ENCODE measurements around the gene SETD9.
A peak's percentile ranks its signal among the peaks of the same experiment; 100 is the strongest.

The SETD9 gene

DNA sequence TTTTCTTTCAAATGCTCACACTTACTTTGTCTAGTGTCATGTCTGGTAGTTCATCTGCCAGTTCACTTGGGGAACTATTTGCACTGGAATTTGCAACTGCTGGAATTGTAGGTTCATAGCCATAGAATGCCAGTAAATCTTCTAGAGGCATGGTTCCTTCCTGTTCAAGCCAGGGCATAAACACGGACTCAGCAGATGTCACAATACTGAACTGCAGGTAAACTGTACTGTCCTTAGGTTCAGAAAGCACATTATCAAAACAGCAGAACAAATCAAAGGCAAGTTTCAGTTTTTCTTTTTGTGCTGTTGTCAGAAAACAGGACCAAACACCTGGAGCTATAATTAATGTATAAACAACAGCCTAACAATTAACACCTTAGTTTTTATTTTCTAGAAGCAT lies 29.5 kb downstream of the SETD9 start:
- no peak for DNase-seq

DNA sequence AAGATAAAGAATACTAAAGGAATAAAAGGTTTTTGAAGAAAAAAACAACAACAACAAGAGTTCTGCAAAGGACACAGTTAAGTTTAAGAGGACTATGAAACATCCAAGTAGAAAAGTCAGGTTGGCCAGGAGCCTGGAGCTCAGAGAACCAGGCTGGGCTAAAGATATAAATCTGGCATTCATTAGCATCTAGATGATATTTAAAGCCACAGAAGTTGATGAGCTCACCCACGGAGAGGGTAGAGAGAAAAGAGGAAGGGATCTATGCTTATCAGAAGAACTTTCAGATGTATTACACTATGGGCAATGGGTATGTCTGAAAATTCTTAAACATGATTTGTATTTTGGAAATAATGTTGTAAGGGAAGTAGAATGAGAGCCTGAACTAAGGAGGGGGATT lies 32.6 kb downstream of the SETD9 start:
- peak in 1 of 2 donors; percentile 13 for DNase-seq

DNA sequence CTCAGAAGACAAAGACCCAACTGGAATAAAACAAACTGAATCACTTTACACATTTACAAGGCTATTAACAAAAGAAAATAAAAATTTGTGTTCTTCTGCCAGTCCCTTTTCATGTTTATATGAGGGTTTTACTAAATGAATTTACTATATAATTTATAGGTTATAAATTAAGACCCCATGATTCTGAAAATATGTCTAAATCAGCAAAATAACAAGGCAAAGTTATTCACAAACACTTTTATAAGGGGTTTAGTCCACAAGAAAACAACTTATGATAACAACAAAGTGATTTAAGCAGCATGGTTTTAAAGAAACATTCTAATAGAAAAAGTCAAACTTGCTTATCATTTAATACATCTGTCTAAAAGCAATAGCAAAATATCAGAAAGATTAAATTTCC lies 37.7 kb downstream of the SETD9 start:
- no peak for DNase-seq

DNA sequence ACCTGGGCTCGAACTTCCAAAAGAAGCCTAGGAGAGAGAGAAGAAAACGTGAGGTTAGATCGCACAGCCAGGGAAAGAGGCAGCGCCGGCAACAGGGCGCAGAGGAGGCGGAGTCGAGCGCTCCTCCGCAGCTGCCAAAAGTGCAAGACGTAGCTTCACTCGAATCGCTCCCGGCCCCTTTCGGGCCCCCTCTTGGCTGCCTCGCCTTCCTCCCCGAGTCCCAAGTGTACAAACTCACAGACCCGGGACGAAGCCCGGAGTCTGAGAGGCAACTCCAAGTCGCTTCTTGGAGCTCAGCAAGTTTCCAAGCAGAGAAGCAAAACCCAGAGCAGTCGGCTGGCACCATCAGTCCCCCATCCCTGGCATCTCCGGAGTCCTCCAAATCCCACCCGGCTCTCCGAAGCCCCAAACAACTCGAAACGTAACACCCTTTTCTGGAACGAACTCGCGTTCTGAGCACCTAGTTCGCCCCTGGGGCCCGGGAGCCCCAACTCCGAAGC lies 41.3 kb downstream of the SETD9 start:
- DNase-seq = peak in 1 of 2 donors; percentile 43

DNA sequence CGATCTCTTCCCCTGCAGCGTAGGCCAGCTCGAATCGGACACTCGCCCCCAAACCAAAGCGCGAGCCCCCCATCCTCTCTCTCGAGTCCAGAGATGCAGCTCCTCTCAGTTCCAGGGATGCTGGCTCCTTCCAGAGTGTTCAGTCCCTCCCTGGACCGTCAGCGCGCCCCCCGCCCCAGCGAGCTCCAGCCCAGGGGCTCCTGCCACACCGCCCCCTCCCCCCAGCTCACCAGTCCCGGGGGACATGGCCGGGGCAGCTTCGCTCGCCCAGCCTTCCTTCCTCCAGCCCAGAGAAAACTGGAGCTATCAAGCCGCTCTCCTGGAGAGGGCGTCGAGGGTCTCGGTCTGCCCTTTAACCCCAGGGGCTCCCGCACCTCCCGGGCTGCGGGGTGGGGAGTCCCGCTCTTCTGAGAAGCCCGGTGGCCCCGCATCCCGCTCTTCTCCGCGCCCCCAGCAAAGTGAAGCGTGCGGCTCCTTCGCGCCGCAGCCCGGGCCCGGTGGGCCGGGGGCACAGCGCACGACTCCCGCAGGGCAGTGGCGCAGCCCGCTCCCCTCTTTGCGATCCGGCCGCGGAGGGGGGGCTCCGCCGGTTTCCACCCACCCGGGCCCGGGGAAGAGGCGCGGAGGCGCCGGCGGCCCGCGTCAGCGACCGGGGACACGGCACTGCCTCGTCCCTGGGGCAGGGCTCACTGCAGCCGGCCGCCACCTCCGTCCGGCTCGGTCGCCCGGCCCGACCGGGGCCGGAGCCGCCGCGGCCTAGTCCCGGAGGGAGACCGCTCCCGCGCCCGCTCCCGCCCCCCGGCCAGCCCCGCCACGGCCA lies 41.9 kb downstream of the SETD9 start:
- DNase-seq = peak in 1 of 2 donors; percentile 4

DNA sequence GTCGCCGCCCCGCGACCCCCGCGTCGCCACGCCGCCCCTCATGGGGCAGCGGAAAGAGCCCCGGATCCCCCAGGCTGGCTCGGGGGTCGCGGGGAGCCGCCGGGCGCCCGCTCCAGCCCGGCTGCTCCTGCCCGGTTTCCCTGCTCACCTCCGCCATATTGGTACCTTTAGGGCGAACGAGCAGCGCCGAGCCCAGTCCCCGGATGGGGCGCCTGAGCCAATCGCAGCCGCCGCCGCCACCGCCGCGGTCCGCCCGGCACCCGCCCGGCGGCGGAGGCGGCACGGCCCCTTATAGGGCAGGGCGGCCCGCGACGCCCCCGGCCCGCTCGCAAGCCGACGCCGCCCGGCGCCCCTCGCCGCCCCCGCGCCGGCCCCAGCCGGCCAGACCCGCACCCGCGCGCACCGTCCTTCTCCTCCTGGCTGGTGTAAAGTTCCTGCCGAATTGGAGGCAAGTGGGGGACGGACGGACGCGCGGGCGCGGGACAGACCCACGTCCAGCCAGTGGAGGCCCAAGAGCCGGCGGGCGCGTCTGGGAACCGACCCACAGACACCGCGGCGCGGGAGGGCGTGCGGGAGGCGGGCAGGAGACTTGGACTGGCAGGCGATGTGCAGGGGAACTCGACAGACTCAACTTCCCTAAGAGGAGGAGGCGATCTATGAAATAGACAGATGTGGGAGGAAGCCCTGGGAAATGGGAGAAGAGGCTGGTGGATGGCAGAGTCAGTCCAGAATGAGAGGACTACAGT lies 42.7 kb downstream of the SETD9 start, which contains the start of gene MIER3:
MIER3 (minus strand) TSS at position 178 of the 746 bp plus-strand sequence; CDS start at position 157, 21 bp downstream.
- peak; percentile 64 to 81 for DNase-seq

DNA sequence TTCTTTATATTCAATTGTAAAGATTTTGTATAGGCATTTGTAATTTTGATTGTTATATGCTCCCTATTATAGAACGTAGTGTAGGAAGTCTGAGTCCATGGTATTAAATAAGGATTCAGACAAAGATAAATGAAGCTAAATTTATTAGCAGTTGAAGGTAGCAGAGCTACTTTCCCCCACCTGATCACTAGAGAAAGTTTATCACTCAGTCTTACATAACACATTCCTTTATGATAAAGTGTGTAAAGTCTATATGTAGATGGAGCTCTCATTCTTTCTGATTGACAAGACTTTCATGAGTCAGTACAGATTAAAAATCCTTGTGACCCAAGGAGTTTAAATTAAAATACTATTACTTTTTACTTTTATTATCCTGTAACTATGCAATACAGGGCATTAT lies 44.9 kb downstream of the SETD9 start:
- no peak for DNase-seq

DNA sequence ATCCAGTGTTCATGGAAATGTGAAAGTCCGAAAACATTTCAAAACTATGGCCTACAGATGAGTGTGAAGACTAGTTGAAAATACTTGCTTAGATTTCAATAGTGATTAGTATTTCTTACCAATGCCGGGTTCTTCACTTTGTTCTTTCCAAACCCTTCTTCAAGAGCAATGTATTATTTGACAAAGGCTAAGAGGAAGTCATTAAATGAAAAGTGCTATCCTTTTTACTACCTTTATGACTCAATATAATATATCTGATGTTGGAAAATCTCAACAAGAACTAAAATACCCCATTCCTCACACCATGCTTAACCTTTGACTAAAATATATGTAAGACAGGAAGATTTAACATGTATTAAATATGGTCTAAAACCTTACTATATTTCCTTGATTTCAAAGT lies 49.2 kb downstream of the SETD9 start:
- DNase-seq = no peak

DNA sequence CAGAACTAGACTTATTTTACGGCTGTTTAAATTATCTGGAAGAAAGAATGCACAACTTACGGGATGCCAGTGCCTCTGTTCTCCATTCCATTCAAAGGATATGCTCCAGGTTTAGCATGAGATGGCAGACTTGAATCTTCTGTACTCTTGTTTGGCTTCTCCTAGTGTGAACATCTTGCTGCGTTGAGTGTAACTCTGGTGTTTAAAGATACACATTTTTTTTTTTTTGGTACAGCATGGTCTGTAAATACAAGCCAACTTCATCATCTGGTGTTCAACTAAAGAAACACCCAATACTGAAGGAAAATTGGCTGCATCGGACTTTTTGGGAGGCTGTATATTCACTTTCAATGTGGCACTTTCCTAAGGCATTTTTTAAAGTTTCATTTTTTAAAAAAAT lies 49.9 kb downstream of the SETD9 start:
- no peak for DNase-seq

DNA sequence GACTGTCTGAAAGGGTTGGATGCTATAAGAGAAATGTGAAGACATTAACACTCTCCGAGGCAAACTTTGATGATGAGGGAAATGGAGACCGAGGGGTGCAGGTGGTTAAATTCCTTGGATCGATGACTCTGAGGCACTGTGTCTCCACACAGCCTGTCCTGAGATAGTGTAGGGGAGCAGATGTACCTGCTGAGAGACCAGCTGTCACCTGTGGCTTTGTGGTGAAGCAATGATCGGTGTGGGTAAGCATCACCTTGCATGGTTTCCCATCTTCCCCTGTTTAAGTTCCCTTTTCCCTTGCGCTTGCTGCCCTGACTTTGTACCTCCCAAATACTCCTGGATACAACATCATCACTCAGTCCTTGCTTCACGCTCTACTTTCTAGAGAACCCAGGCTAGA lies 52.4 kb downstream of the SETD9 start:
- DNase-seq = no peak

DNA sequence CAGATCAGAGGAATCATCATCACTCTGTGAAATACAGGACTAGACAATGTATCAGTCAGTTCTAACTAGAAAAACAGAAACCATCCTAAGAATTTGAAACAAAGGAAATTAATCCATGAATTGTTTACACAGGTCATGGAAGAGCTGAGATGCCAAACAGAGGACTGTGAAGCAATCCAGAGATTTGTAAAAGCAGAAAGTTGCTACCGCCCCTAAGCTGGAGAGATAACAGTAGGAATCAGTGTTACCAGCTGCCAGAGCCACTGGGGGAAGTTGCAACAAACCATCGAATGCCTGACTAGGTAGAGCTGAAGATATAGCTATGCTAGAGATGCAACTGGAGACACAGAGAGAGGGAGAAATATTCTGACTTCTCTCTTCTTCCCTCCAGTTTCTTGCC lies 52.9 kb downstream of the SETD9 start:
- DNase-seq = no peak

DNA sequence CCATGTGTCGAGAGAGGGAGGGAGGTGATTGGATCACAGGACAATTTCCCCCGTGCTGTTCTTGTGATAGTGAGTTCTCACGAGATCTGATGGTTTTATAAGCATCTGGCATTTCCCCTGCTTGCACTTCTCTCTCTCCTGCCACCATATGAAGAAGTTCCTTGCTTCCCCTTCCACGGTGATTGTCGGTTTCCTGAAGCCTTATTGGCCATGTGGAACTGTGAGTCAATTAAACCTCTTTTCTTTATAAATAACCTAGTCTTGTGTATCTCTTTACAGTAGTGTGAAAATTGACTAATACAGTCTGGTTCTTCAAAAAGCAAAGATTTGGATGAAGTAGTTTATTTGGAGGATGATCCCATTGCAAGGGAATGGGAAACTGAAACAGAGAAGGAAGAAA lies 53.9 kb downstream of the SETD9 start:
- peak; percentile 35 to 57 for DNase-seq

DNA sequence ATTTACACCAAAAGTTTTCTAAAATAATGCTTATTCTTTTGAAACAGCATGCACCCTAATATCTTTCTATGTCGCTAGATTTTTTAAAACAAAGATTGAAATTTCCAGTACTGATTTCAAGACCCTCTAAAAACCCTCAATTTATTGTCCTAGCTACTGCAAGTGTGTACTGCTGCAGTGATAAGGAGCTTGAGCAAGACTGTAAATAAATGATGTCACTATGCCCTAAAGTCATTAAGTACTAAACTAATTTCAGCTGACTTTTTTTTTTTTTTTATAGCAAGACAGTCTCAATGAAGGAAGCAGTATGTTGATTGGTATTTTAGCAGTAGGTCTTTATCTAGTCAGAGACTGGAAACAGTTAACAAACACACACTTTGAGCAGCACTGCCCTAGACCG lies 54.8 kb downstream of the SETD9 start:
- DNase-seq = no peak

All from inflammatory macrophage (primary cell).